LHCN-M2 (cell line): ENCODE measurements around the gene CAPN10. TPM values are rescaled to one million over a fixed set of nuclear protein-coding genes. Genes with fewer than 3 reads are reported as not detected.

Experiments used
- total RNA-seq: library from RNA; depleted of rRNA; stranded (reverse); fragments of >200 nt; gene quantifications from 2 replicates; pipeline ENCODE4 v1.2.3, GENCODE V29; 2014; rRNA removed

The CAPN10 gene
- total RNA-seq, 1 experiment from 2014 or later: 23.1 TPM

Other genes with a start within 250 kb of the CAPN10 start
- gene GPC1, start 151.1 kb upstream of the CAPN10 start, total RNA-seq: 118 and 124 TPM in 2 replicates
- gene ANKMY1, start 28.7 kb upstream of the CAPN10 start, total RNA-seq: 7.8 and 8.2 TPM in 2 replicates
- 6.1 and 6.4 TPM in 2 replicates for gene DUSP28, start 26.4 kb upstream of the CAPN10 start, total RNA-seq
- 13.6 and 16.7 TPM in 2 replicates for gene RNPEPL1, start 18.2 kb upstream of the CAPN10 start, total RNA-seq
- gene GPR35, start 38.7 kb downstream of the CAPN10 start, total RNA-seq: 0.11 and 1.0 TPM in 2 replicates
- not detected in 2 replicates for gene AQP12B, start 96.2 kb downstream of the CAPN10 start, total RNA-seq
- gene AQP12A, start 105.1 kb downstream of the CAPN10 start, total RNA-seq: not detected in 2 replicates
- gene KIF1A, start 233.5 kb downstream of the CAPN10 start, total RNA-seq: 0.75 TPM in 1 of 2 replicates, not detected in the other